VCaP (cell line): Measurements from ENCODE around the gene VWA8.
"Not testable (repeated sequence)": the region's sequence is repeated elsewhere in the genome, so short reads cannot be mapped to it uniquely, and the experiment has no call there.

ENCODE experiments used
- H3K27ac ChIP-seq: fragments of 450-650 bp; 2 replicates; pipeline ENCODE4 v1.5.1; 2017
- CTCF ChIP-seq: fragments of 450-650 bp; conservative IDR thresholded peaks from 2 replicates; pipeline ENCODE4 v1.5.1; 2017; ENCODE audit warnings: mild to moderate bottlenecking, moderate library complexity

Gene VWA8

GRCh38 chr13:41641961-41642360, 318.9 kb downstream of the VWA8 start:
- no peak overlapping the region for H3K27ac ChIP-seq

GRCh38 chr13:41641429-41641828, 319.5 kb downstream of the VWA8 start:
- H3K27ac ChIP-seq = no peak overlapping the region
- no peak for TF ChIP-seq CTCF

More at GRCh38 chr13:41641961-41642360, 318.9 kb downstream of the VWA8 start:
- no peak for TF ChIP-seq CTCF

- no peak for TF ChIP-seq CTCF
- no peak overlapping the region for H3K27ac ChIP-seq
Measured at GRCh38 chr13:41639955-41640780, 320.7 kb downstream of the VWA8 start.

GRCh38 chr13:41639237-41639904, 321.5 kb downstream of the VWA8 start:
- no peak for TF ChIP-seq CTCF
- H3K27ac ChIP-seq = no peak overlapping the region

- no peak for TF ChIP-seq CTCF
- H3K27ac ChIP-seq = no peak overlapping the region
Measured at GRCh38 chr13:41637586-41637985, 323.3 kb downstream of the VWA8 start.

- H3K27ac ChIP-seq = not testable (repeated sequence)
Measured at GRCh38 chr13:41637032-41637431, 323.9 kb downstream of the VWA8 start.

GRCh38 chr13:41636590-41636989, 324.3 kb downstream of the VWA8 start:
- not testable (repeated sequence) for H3K27ac ChIP-seq

GRCh38 chr13:41634407-41634806, 326.5 kb downstream of the VWA8 start:
- TF ChIP-seq CTCF = no peak
- H3K27ac ChIP-seq = no peak overlapping the region
